ENCODE data around the gene PRPH2. TPM values are rescaled to one million over a fixed set of nuclear protein-coding genes. Genes with fewer than 3 reads are reported as not detected.
A peak's percentile ranks its signal among the peaks of the same experiment; 100 is the strongest.

The PRPH2 gene
- total and polyA plus RNA-seq, 8 donors, result 0.34 to 2.2 (median 1.3) TPM

DNA sequence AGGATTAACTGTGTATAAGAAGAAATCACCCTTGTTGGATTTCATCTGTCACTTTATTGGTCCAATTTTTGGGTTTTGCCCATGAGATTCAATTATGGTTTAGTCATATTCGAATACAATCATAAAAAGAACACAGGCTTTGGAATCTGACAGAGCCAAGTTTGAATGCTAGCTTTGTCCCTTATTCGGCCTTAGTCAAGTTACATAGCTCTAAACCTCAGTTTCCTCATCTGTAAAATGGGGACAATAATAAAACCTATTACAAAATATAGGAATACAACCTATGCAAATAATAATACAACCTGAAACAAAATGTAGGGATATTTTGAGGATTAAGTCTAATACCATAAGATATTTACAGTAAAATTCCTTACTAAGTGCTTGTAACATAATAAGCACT, 57.7 kb downstream of the PRPH2 start:
- Histone ChIP-seq H3K4me3 (no peak overlapping the region), H3K36me3 (peaks cover 3 to 64% (median 19%) of the 10 kb centered on the region in 3 donors), H3K9me3 (no peaks in the 10 kb centered on the region), H3K4me1 (no peaks in the 10 kb centered on the region), H3K27me3 (no peaks in the 10 kb centered on the region), H3K27ac (no peak overlapping the region)
- no peak for FAIRE-seq
- WGBS, 2 donors, result 89 to 90% methylated on average over 2 of the region's 2 CpGs
- TF ChIP-seq, protein P1, sequence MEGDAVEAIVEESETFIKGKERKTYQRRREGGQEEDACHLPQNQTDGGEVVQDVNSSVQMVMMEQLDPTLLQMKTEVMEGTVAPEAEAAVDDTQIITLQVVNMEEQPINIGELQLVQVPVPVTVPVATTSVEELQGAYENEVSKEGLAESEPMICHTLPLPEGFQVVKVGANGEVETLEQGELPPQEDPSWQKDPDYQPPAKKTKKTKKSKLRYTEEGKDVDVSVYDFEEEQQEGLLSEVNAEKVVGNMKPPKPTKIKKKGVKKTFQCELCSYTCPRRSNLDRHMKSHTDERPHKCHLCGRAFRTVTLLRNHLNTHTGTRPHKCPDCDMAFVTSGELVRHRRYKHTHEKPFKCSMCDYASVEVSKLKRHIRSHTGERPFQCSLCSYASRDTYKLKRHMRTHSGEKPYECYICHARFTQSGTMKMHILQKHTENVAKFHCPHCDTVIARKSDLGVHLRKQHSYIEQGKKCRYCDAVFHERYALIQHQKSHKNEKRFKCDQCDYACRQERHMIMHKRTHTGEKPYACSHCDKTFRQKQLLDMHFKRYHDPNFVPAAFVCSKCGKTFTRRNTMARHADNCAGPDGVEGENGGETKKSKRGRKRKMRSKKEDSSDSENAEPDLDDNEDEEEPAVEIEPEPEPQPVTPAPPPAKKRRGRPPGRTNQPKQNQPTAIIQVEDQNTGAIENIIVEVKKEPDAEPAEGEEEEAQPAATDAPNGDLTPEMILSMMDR (IDR thresholded peaks at IDR 0.05), result no peak
- DNase-seq, result no peak
- no peak for ATAC-seq
- intact Hi-C loops (cut with DNase I), result loop anchor here in 1 of 3 donors (5.0 kb wide), 2 partner anchors 73 to 218 kb away; no protein-coding TSS in a partner anchor

- H3K9me3 ChIP-seq, result no peaks in the 10 kb centered on the region
- no peaks in the 10 kb centered on the region for H3K4me1 ChIP-seq
- 0 to 1% methylated on average over 5 of the region's 5 CpGs for WGBS, 2 donors
- intact Hi-C loops (cut with DNase I), result loop anchor here in 1 of 3 donors (5.0 kb wide), 1 partner anchor 221 kb away; no protein-coding TSS in a partner anchor
- TF ChIP-seq, protein P1 (IDR thresholded peaks at IDR 0.05), result peak; percentile 79 to 91 (median 84)
- peaks cover 3 to 62% (median 15%) of the 10 kb centered on the region in 3 donors for H3K36me3 ChIP-seq
- no peak overlapping the region for H3K27ac ChIP-seq
- FAIRE-seq (peak; percentile 75), DNase-seq (peak; percentile 62 to 88 (median 80)), ATAC-seq (peak; percentile 90 to 97 (median 96))
- H3K4me3 ChIP-seq, result no peak overlapping the region
- no peaks in the 10 kb centered on the region for H3K27me3 ChIP-seq
Observed at GRCh38 chr6:42661540-42662153, 60.8 kb downstream of the PRPH2 start.

DNA sequence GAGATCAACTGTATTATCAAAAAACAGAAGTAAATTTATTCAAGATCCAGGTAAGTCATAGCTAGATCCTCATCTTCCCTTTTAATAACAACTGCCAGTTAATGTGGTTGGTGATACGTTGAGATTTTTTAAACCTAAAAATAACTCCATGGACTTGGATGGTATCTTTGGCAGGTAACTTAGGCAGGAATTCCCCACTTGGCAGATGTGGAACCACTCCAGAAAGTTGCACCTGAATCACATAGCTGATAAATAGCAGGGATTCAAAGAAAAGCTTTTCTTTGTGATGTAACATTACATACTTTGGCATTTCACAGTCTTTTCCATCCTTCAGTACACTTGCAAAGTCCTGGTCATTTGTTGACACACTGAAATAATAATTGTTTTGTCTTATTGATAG, 62.6 kb downstream of the PRPH2 start:
- peak in 2 of 4 donors; percentile 25 to 57 for ATAC-seq
- intact Hi-C loops (cut with DNase I), result loop anchor here in 1 of 3 donors (5.0 kb wide), 1 partner anchor 222 kb away; no protein-coding TSS in a partner anchor

GRCh38 chr6:42653851-42654250, 68.5 kb downstream of the PRPH2 start:
- Histone ChIP-seq H3K27me3 (no peaks in the 10 kb centered on the region), H3K36me3 (peaks cover 5 to 63% (median 10%) of the 10 kb centered on the region in 3 donors), H3K4me3 (no peak overlapping the region), H3K9me3 (no peaks in the 10 kb centered on the region), H3K27ac (no peak overlapping the region), H3K4me1 (no peaks in the 10 kb centered on the region)
- WGBS, 2 donors, result 90 to 93% methylated on average over 5 of the region's 5 CpGs
- FAIRE-seq (no peak), ATAC-seq (no peak), DNase-seq (no peak)
- TF ChIP-seq, protein P1 (IDR thresholded peaks at IDR 0.05), result no peak
- intact Hi-C loops (cut with DNase I), result no loop called here

More for the DNA sequence above, 62.6 kb downstream of the PRPH2 start:
- Histone ChIP-seq H3K27ac (no peak overlapping the region), H3K4me1 (no peaks in the 10 kb centered on the region), H3K9me3 (no peaks in the 10 kb centered on the region), H3K36me3 (peaks cover 3 to 62% (median 12%) of the 10 kb centered on the region in 3 donors), H3K27me3 (no peaks in the 10 kb centered on the region), H3K4me3 (no peak overlapping the region)
- FAIRE-seq (no peak), DNase-seq (no peak)
- TF ChIP-seq, protein P1 (IDR thresholded peaks at IDR 0.05), result no peak
- WGBS, 2 donors, result 10 to 18% methylated on average over 1 of the region's 1 CpG

All from pancreas (tissue), 10 donors.